GM06990 (cell line): Measurements from ENCODE around the gene WEE1.

Experiments used
- DNase-seq: peaks from one replicate; pipeline ENCODE4 v3.0.0-alpha.2; 2011; ENCODE audit not compliant: insufficient read length; ENCODE audit errors: extremely low read depth
- H3K27me3 ChIP-seq: replicated peaks from 2 replicates; pipeline ENCODE4 v1.6.0; 2011; ENCODE audit warnings: low read length; ENCODE audit not compliant: control insufficient read depth, insufficient read depth
- H3K36me3 ChIP-seq: 2 replicates; pipeline ENCODE4 v1.5.1; 2011; ENCODE audit warnings: low read length; ENCODE audit not compliant: control insufficient read depth, insufficient read depth
- H3K4me3 ChIP-seq: replicated peaks from 2 replicates; pipeline ENCODE4 v1.5.1; 2011; ENCODE audit warnings: low read depth, mild to moderate bottlenecking, control low read depth, low read length
- CTCF ChIP-seq: IDR thresholded peaks from 2 replicates; pipeline ENCODE4 v1.5.1; 2011; ENCODE audit warnings: low read length, control low read depth, mild to moderate bottlenecking, inconsistent platforms; ENCODE audit not compliant: insufficient read depth, poor library complexity, severe bottlenecking

WEE1 gene

DNA sequence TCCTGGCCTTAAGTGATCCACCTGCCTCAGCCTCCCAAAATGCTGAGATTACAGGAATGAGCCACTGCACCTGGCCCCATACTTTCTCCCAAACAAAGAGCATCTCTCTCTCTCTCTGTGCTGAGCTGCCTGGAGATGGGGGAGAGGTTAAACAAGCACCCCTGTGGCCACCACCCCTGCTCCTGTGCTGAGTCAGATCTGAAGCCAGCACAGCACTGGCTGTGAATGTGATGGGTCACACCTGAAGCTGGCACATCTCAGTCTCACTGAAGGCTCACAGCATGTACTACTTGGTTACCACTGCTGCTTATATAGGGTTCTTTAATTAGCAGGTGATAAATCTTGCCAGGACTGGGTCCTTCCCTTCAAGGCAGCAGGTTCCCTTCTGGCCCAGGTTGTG is 10.8 kb upstream of the WEE1 start:
- no peak for TF ChIP-seq CTCF
- no peak overlapping the region for H3K4me3 ChIP-seq
- DNase-seq = peak; percentile 54
- H3K27me3 ChIP-seq = no peaks in the 10 kb centered on the region
- H3K36me3 ChIP-seq = no peaks in the 10 kb centered on the region

- Histone ChIP-seq H3K36me3 (no peaks in the 10 kb centered on the region), H3K27me3 (no peaks in the 10 kb centered on the region), H3K4me3 (no peak overlapping the region)
- no peak for DNase-seq
- TF ChIP-seq CTCF = no peak
Measured at GRCh38 chr11:9563196-9563730, 10.2 kb upstream of the WEE1 start.

- peak; percentile 65 for DNase-seq
- Histone ChIP-seq H3K4me3 (no peak overlapping the region), H3K27me3 (no peaks in the 10 kb centered on the region), H3K36me3 (no peaks in the 10 kb centered on the region)
- TF ChIP-seq CTCF = no peak
Measured at GRCh38 chr11:9565822-9566560, 7.5 kb upstream of the WEE1 start.

- Histone ChIP-seq H3K36me3 (no peaks in the 10 kb centered on the region), H3K27me3 (no peaks in the 10 kb centered on the region), H3K4me3 (no peak overlapping the region)
- no peak for TF ChIP-seq CTCF
- no peak for DNase-seq
Measured at GRCh38 chr11:9566561-9567063, 6.9 kb upstream of the WEE1 start.

DNA sequence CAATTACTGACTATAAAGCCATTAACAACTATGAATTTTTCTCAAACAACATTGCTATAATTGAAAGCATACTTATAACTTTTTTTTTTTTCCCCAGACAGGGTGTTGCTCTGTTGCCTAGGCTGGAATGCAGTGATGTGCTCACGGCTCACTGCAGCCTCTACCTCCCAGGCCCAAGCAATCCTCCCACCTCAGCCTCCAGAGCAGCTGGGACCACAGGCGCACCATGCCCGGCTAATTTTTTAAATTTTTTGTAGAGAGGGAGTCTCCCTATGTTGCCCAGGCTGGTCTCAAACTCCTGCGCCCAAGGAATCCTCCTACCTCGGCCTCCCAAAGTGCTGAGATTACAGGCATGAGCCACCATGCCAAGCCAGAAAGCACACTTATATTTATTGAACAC is 6.1 kb upstream of the WEE1 start:
- Histone ChIP-seq H3K27me3 (no peaks in the 10 kb centered on the region), H3K4me3 (no peak overlapping the region), H3K36me3 (no peaks in the 10 kb centered on the region)
- TF ChIP-seq CTCF = no peak
- DNase-seq = no peak
